ENCODE data around the gene RNASE13. TPM values are rescaled to one million over a fixed set of nuclear protein-coding genes. Genes with fewer than 3 reads are reported as not detected.

RNASE13 gene, protein sequence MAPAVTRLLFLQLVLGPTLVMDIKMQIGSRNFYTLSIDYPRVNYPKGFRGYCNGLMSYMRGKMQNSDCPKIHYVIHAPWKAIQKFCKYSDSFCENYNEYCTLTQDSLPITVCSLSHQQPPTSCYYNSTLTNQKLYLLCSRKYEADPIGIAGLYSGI
- not detected for total RNA-seq

GRCh38 chr14:21034707-21035106 lies at the start of gene RNASE13:
Gene RNASE13, minus strand, starts transcription at chr14:21034807. Its CDS starts 519 bp downstream, at chr14:21034288.

GRCh38 chr14:21070083-21070609 lies 35.5 kb upstream of the RNASE13 start, which contains the start of gene ARHGEF40:
Gene ARHGEF40, plus strand, starts transcription at chr14:21070304. Its CDS starts 93 bp downstream, at chr14:21070397.

GRCh38 chr14:21057803-21058675 lies 23.4 kb upstream of the RNASE13 start, which contains the start of gene RNASE8:
Gene RNASE8, plus strand, starts transcription at chr14:21057822. Its CDS starts 71 bp downstream, at chr14:21057893.

GRCh38 chr14:21041676-21042433 lies 7.2 kb upstream of the RNASE13 start, which contains the start of gene RNASE7:
Gene RNASE7, plus strand, starts transcription at chr14:21042362. Its CDS starts 631 bp downstream, at chr14:21042993.

GRCh38 chr14:21029917-21030316 lies 4.7 kb downstream of the RNASE13 start, which contains the start of gene TPPP2:
Gene TPPP2, plus strand, starts transcription at chr14:21030217. Its CDS starts 365 bp downstream, at chr14:21030582.

GRCh38 chr14:21024585-21025370 lies 9.8 kb downstream of the RNASE13 start, which contains the start of gene NDRG2:
Gene NDRG2, minus strand, starts transcription at chr14:21025061. Its CDS starts 1,746 bp downstream, at chr14:21023315.

DNA sequence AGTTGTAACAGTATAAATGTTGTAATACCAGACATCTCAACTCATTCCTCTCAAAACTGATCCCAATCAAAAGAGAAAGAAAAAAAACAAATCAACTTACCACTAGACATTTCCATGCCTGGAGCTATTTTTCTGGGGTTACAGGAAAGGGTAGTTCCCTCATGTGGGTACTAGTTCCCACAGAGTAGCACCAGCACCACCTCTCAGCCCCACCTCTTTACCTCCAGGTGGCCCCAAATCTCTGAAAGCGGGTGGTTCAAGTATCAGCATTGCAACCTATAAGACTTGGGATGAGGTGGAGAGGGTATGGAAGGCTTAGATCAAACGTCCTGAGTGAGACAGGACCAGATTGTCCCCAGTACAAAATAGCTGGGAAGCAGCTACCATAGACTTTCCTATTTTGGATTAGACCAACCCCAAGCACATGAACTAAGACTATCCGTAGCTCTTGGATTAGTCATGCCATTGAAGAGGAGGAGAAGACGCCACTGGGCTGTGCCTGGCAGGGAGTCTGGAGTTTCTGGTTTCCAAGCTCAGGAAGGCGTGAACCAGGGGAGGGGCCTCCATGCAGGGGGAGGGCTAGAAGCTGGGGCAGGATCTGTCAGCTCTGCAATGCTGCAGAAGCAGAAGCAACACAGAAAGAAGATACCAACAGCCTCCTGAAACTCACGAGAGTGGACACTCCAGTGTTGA lies 35.8 kb downstream of the RNASE13 start, which contains the start of gene SLC39A2:
Gene SLC39A2, plus strand, starts transcription at position 620 of the 693 bp plus-strand sequence. CDS start 154 bp downstream, outside the sequence.

GRCh38 chr14:20989787-20990600 lies 44.6 kb downstream of the RNASE13 start, which contains the start of gene METTL17:
Gene METTL17, plus strand, starts transcription at chr14:20989980. Its CDS starts 23 bp downstream, at chr14:20990003.

Other genes starting within 250 kb of the RNASE13 start
- 65.1 TPM for gene RNASE1, start 232.0 kb downstream of the RNASE13 start, total RNA-seq
- not detected for gene RNASE3, start 143.4 kb downstream of the RNASE13 start, total RNA-seq
- not detected for gene RNASE2, start 79.3 kb downstream of the RNASE13 start, total RNA-seq
- 78.3 TPM for gene METTL17, start 44.8 kb downstream of the RNASE13 start, total RNA-seq
- 0.49 TPM for gene SLC39A2, start 35.5 kb downstream of the RNASE13 start, total RNA-seq
- 113 TPM for gene NDRG2, start 9.7 kb downstream of the RNASE13 start, total RNA-seq
- gene TPPP2, start 4.6 kb downstream of the RNASE13 start, total RNA-seq = not detected
- gene RNASE7, start 7.6 kb upstream of the RNASE13 start, total RNA-seq = 0.55 TPM
- not detected for gene RNASE8, start 23.0 kb upstream of the RNASE13 start, total RNA-seq
- gene ARHGEF40, start 35.5 kb upstream of the RNASE13 start, total RNA-seq = 80.2 TPM
- gene ZNF219, start 63.8 kb upstream of the RNASE13 start, total RNA-seq = 32.1 TPM
- not detected for gene TMEM253, start 66.3 kb upstream of the RNASE13 start, total RNA-seq
- gene OR5AU1, start 121.3 kb upstream of the RNASE13 start, total RNA-seq = not detected
- 598 TPM for gene HNRNPC, start 234.6 kb upstream of the RNASE13 start, total RNA-seq
- 32.9 TPM for gene RPGRIP1, start 245.3 kb upstream of the RNASE13 start, total RNA-seq